Measurements from ENCODE around the gene PLEKHG1.

Gene PLEKHG1

DNA sequence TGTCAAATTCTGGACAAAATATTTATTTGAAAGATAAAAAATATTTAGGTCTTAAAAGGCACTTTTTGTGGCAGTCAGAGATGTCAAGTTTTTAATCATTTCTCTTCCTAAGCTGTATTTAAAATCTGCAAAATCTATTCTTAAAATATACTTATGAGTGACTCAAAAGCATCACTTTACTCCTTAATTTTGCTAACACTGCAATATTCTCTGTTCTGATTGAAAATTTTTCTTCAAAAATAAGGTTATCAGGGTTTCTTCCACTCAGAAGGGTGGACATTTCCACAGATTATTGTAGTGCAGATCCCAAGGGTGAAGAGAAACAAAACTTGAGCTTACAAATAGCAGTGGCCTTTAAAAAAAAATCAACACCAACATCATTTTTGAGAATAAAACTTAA is 27.5 kb downstream of the PLEKHG1 start:
- no peak overlapping the region for H2AFZ ChIP-seq (ENCODE audit: low read length)
- no peaks in the 10 kb centered on the region for H3K9me2 ChIP-seq (replicated peaks; ENCODE audit: low read depth, low read length)
- no peak overlapping the region for H3K4me2 ChIP-seq (ENCODE audit: low read depth, low read length, poor library complexity, severe bottlenecking)
- H3K79me2 ChIP-seq (ENCODE audit: insufficient read depth, low read length) = peaks cover 81% of the 10 kb centered on the region
- H3K4me3 ChIP-seq (ENCODE audit: low read length, poor library complexity, severe bottlenecking) = no peak overlapping the region
- H3K9me3 ChIP-seq (ENCODE audit: insufficient read depth, low read depth, low read length) = no peaks in the 10 kb centered on the region
- H3K36me3 ChIP-seq (ENCODE audit: insufficient read depth, low read length) = peaks cover 13% of the 10 kb centered on the region; the same call in 1 of the 2 replicates
- H3K27me3 ChIP-seq (ENCODE audit: insufficient read depth, low read length, poor library complexity, severe bottlenecking) = no peaks in the 10 kb centered on the region
- peaks cover 19% of the 10 kb centered on the region for H3F3A ChIP-seq (ENCODE audit: low read depth)
- peaks cover 60% of the 10 kb centered on the region for H3K4me1 ChIP-seq (ENCODE audit: insufficient read depth, low read length, poor library complexity, severe bottlenecking)
- TF ChIP-seq EZH2phosphoT487 (IDR thresholded peaks at IDR 0.05; ENCODE audit: borderline replicate concordance) (no peak), CTCF (conservative IDR thresholded peaks at IDR 0.05; ENCODE audit: low read length) (no peak)
- no peak overlapping the region for H3K9ac ChIP-seq (ENCODE audit: low read depth, low read length, poor library complexity, severe bottlenecking)
- H4K20me1 ChIP-seq (ENCODE audit: insufficient read depth, low read length, poor library complexity, severe bottlenecking) = no peaks in the 10 kb centered on the region

DNA sequence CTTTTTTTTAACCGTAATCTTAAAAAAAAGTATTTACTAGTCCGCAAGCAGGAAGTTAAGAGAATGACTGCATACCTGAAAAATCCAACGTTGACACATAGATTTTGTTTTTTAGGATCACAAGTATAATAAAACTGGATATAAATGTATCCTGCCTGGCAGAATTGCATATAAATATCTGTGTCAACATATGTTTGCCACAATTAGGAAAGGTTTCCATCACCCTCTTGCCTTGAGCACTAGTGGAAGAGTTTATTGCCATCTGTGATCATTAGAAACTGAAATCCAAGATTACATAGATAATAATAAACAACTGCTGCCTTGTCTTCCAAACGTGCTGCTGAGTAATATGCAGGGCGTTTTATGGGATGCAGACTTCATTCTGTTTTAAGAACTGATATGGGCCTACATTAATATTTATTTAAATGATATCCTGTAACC is 27.9 kb downstream of the PLEKHG1 start:
- Histone ChIP-seq H3K4me2 (ENCODE audit: low read depth, low read length, poor library complexity, severe bottlenecking) (peak overlapping the region; percentile 5), H4K20me1 (ENCODE audit: insufficient read depth, low read length, poor library complexity, severe bottlenecking) (no peaks in the 10 kb centered on the region), H3K9me3 (ENCODE audit: insufficient read depth, low read depth, low read length) (no peaks in the 10 kb centered on the region), H2AFZ (ENCODE audit: low read length) (no peak overlapping the region), H3K9ac (ENCODE audit: low read depth, low read length, poor library complexity, severe bottlenecking) (no peak overlapping the region), H3F3A (ENCODE audit: low read depth) (peaks cover 15% of the 10 kb centered on the region), H3K4me3 (ENCODE audit: low read length, poor library complexity, severe bottlenecking) (no peak overlapping the region), H3K36me3 (ENCODE audit: insufficient read depth, low read length) (peaks cover 13% of the 10 kb centered on the region; the same call in 1 of the 2 replicates), H3K27me3 (ENCODE audit: insufficient read depth, low read length, poor library complexity, severe bottlenecking) (no peaks in the 10 kb centered on the region), H3K4me1 (ENCODE audit: insufficient read depth, low read length, poor library complexity, severe bottlenecking) (peaks cover 60% of the 10 kb centered on the region), H3K79me2 (ENCODE audit: insufficient read depth, low read length) (peaks cover 86% of the 10 kb centered on the region), H3K9me2 (replicated peaks; ENCODE audit: low read depth, low read length) (no peaks in the 10 kb centered on the region)
- TF ChIP-seq CTCF (conservative IDR thresholded peaks at IDR 0.05; ENCODE audit: low read length) (no peak), EZH2phosphoT487 (IDR thresholded peaks at IDR 0.05; ENCODE audit: borderline replicate concordance) (no peak)

GRCh38 chr6:150628908-150629307 is 29.2 kb downstream of the PLEKHG1 start:
- Histone ChIP-seq H3K9me3 (ENCODE audit: insufficient read depth, low read depth, low read length) (no peaks in the 10 kb centered on the region), H3K9ac (ENCODE audit: low read depth, low read length, poor library complexity, severe bottlenecking) (no peak overlapping the region), H4K20me1 (ENCODE audit: insufficient read depth, low read length, poor library complexity, severe bottlenecking) (no peaks in the 10 kb centered on the region), H3K4me2 (ENCODE audit: low read depth, low read length, poor library complexity, severe bottlenecking) (no peak overlapping the region), H3K4me3 (ENCODE audit: low read length, poor library complexity, severe bottlenecking) (no peak overlapping the region), H3K79me2 (ENCODE audit: insufficient read depth, low read length) (peaks cover 99% of the 10 kb centered on the region), H3K9me2 (replicated peaks; ENCODE audit: low read depth, low read length) (no peaks in the 10 kb centered on the region), H2AFZ (ENCODE audit: low read length) (no peak overlapping the region), H3K36me3 (ENCODE audit: insufficient read depth, low read length) (peaks cover 13% of the 10 kb centered on the region; the same call in 1 of the 2 replicates), H3F3A (ENCODE audit: low read depth) (peaks cover 6% of the 10 kb centered on the region; the same call in 1 of the 2 replicates), H3K4me1 (ENCODE audit: insufficient read depth, low read length, poor library complexity, severe bottlenecking) (peaks cover 62% of the 10 kb centered on the region), H3K27me3 (ENCODE audit: insufficient read depth, low read length, poor library complexity, severe bottlenecking) (no peaks in the 10 kb centered on the region)
- no peak for TF ChIP-seq EZH2phosphoT487 (IDR thresholded peaks at IDR 0.05; ENCODE audit: borderline replicate concordance)
- no peak for TF ChIP-seq CTCF (conservative IDR thresholded peaks at IDR 0.05; ENCODE audit: low read length)

Measured in Loucy (cell line).